OCI-M2 (cell line): ENCODE measurements around the gene BBX.

Experiments used
- DNase-seq: peaks from one replicate; lab custom pipeline; 2025; ENCODE audit not compliant: unreplicated experiment; lab: John Stamatoyannopoulos, UW

Gene BBX

DNA sequence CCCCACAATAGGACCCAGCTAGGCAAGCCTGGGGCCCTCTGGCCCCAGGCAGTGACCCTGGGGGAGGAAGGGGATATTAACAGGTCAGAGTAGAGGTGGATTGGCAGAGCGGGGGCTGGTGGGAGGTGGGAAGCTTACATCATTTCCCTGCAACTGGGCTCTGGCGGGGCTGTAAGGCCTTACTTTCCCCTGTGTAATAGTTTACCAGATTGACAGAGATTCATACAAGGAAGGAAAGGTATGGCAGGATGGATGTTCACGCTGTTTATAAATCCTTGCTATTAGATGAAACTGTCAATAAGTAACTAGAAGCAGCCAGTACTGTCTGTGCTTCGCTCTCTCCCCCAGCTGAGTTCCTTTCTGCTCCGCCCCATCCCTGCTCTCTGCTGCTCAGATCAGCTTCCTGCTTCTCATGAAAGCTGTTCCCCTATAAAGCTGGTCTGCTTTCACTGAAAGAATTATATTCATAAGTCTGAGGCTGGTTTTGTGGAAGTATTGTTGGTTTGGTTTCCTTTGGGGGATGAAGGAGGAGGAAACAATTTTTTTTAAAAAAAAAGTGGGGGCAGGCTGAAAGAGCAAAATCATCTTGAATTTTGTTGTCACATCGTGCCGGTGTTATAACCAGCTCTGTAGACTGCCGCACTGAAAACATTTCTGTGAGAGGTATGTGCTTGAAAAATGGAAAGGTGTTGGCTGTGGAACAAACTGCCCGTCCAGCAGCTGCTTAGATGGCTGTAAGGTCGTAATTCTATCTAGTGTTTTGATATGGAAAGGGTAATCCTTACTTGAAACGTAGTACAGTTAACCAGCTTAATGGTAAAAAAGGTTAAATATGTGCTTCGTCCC, 76.4 kb downstream of the BBX start:
- DNase-seq = no peak

DNA sequence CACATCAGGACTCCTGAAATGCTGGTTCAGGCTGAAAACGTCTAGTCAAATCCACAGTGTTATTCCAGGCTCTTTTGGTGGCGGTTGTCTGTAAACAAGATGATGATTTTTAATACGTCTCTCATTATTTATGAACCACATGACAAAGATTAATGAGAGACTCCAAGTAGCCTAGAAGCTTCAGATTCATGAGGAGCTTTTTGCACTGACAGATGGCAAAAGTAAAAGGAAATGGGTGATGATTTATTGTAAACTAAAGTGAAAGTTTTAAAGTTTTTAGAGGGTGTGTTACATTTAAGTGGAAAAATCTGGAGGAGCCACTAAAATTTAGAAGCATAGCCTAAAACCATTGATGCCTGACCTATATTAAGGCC, 77.0 kb downstream of the BBX start:
- no peak for DNase-seq

GRCh38 chr3:107600780-107601179, 78.0 kb downstream of the BBX start:
- DNase-seq = no peak

GRCh38 chr3:107604057-107604822, 81.5 kb downstream of the BBX start:
- no peak for DNase-seq

DNA sequence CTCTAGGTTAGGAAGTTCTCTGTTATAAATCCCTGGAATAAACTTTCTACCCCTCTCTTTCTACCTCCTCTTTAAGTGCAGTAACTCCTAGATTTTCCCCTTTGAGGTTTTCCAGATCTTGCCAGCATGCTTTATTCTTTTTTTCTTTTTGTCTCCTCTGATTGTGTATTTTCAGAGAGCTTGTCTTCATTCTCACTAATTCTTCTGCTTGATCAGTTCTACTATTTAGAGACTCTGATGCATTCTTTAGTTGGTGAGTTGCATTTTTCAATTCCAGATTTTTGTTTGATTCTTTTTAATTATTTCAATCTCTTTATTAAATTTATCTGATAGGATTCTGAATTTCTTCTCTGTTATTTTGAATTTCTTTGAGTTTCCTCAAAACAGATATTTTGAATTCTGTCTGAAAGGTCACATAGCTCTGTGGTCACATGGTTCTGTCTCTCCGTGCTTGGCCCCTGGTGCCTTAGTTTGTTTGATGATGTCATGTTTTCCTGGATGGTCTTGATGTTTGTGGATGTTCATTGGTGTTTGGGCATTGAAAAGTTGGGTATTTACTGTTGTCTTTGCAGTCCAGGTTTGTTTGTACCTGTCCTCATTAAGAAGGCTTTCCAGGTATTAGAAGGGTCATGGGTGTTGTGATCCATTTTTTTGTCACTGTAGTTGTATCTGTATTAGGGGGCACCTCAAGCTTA, 89.2 kb downstream of the BBX start:
- no peak for DNase-seq

GRCh38 chr3:107612664-107613084, 89.9 kb downstream of the BBX start:
- DNase-seq = no peak

DNA sequence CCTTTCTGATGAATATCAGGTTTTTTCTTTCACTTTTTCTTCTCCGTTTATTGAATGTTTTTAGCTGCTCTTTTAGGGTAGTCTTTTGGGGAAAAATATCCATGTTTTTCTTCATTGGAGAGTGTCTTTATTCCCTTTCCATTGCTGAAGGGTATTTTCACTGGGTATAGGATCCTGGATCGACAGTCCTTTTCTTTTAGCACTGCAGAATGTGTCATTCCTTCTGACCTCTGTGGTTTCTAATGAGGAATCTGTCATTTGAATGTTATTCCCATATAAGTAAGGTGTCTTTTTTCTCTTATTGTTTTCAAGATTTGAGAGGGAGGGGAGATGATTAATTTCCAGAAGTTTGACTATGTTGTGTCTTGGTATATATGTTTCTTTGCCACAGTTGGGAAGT, 96.8 kb downstream of the BBX start:
- no peak for DNase-seq

DNA sequence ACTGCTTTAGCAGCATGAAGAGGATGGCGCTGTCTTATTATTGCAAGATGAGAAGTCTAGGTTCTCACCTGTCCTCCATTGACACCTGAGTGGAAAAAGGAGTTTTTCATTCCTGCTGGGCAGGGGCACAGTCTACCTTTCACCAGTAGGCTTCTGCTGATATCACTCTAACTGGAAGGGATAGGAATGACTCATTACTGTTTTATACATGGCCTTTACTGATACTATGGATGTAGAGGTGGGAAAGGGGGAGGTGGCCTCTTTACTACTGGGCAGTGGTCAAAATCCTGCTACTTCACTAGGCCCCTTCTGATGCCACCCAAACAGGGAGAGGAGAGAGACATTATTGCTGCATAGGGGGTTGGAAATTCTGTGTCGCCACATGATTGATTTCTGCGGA, 97.8 kb downstream of the BBX start:
- DNase-seq = no peak

DNA sequence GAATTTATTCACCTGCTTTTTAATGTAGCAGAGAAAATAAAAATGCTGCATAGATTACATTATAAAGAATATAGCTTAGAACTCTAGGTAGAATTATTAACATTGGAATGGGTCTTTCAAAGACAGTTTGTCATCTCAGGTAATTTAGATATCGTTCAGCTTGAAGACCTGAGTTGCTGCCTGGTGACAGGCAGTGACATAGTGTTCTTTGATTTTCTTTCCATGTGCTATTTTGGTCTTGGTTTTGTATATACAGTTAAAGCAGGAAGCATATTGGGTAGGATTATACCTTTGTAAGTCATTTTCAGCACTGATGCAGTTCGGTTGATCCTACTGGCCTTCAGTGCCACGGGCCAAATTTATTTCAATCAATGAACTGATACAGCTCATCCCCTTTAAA, 98.7 kb downstream of the BBX start:
- DNase-seq = no peak

DNA sequence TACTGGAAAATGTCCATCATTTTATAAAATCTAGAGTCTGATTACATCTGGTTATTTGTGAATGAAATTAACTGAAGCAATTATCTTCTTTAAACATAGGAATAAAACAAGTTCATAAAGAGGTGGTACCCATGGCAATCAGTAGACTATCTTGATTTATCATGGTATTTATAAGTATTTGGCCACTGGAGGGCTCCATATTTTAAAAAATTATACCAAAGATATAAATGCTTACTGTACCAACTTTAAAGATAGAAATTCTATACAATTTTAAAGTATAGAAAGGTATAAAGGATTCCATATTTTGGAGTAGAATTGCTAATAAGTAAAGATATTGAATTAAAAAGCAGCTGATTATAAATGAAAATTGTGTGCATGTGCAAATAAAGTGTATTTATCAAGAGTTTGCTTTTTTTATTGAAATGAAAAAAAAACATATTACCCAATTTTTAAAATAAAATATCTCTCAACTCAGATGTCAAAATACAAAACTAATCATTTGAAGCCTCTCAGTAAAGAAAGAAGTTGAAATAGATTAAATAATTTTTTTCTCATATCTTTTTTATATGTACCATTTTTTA, 105.3 kb downstream of the BBX start:
- no peak for DNase-seq

GRCh38 chr3:107629566-107629965, 106.8 kb downstream of the BBX start:
- DNase-seq = no peak

- DNase-seq = no peak
These were observed 108.0 kb downstream of the BBX start for GRCh38 chr3:107630779-107631178.

DNA sequence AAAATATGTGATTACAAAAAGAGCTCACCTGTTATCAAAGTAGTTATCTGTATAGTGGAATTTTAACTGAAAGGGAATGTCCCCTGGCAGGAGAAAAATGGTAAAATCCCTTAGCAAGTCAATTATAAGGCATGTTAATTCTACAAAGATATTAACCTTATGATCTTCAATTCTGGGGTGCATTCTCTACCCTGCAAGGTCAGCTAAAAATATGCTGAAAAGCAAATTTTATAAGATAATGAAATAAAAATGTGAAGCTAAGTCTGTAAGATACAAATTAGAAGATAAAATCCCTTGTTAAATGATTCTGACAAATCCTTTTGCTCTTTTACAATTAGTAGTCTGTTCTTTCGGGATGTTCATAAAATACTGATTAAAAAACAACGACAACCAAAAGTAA, 109.8 kb downstream of the BBX start:
- no peak for DNase-seq

GRCh38 chr3:107633327-107634098, 110.8 kb downstream of the BBX start:
- no peak for DNase-seq

DNA sequence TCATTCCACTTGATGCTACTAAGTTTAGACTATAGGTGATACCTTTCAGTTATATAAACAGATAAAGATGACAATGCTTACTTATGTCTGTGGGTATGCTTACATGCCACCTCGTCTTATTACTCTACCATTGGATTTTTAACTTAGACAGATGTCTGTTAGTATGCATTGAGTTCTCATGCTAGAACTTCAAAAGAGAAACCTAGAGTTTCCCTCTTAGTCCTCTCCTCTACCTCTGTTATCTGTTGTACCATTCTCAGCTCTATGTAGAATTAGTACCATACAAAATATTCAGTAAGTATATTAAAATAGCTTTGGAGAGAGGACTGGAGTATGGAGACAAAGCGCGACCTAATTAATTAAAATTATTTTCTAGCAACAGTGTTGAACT, 111.3 kb downstream of the BBX start:
- DNase-seq = no peak

GRCh38 chr3:107637416-107638183, 114.8 kb downstream of the BBX start:
- DNase-seq = no peak

- no peak for DNase-seq
These were observed 119.0 kb downstream of the BBX start for GRCh38 chr3:107641572-107642307.

GRCh38 chr3:107643038-107643883, 120.5 kb downstream of the BBX start:
- DNase-seq = no peak
